NK-92 (cell line): ENCODE measurements around the gene SOCS3.

Experiments used
- DNase-seq: peaks from one replicate; lab custom pipeline; 2025; ENCODE audit not compliant: unreplicated experiment; lab: John Stamatoyannopoulos, UW

The SOCS3 gene

GRCh38 chr17:78359997-78360370, at the start of gene SOCS3:
TSS of gene SOCS3 (minus strand) at chr17:78360077. CDS start at chr17:78359095, 982 bp downstream.
- DNase-seq: peak; percentile 60

- DNase-seq: no peak
Observed at GRCh38 chr17:78409191-78409928, 49.5 kb upstream of the SOCS3 start.

- no peak for DNase-seq
Observed at GRCh38 chr17:78408476-78409050, 48.7 kb upstream of the SOCS3 start.

- no peak for DNase-seq
Observed at GRCh38 chr17:78407387-78408000, 47.6 kb upstream of the SOCS3 start.

- no peak for DNase-seq
Observed at GRCh38 chr17:78406920-78407319, 47.0 kb upstream of the SOCS3 start.

DNA sequence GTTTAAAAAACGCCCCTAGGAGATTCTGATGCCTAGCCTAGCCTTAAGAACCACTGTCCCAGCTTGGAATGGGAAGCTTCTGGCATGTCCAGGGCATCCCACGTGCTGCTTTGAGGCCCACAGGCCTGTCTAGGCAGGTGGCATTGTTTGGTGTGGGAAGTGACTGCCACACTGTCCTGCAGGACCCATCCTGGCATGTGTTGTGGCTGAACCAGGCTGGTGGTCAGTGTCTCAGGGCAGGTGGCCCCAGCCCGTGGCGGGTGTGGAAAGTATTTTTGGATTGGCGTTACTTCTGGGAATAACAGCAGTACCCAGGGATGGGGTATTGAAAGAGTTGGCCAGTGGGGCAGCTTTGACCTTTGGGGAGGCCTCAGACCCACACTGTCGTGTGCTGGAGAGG, 46.5 kb upstream of the SOCS3 start:
- no peak for DNase-seq

GRCh38 chr17:78403822-78404221, 43.9 kb upstream of the SOCS3 start:
- no peak for DNase-seq

DNA sequence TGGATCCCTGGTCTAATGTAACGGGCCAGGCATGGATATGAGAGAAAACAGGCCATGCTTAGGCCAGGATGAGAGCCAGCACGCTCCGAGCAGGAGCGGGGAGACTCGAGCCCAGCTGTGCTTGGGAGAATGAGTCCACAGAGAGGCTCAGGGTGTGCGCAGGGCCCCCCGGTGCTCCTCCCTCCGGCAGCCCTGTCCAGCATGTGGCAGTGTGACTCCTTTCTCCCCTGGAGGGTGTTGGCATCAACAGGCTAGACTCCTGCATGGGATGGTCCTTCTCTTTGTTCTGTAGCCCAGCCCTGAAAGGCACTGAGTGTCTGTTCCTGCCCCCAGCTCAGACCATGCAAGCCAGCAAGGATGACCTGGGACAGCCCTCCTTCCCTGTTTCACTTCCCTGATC, 42.0 kb upstream of the SOCS3 start:
- no peak for DNase-seq

- DNase-seq: no peak
Observed at GRCh38 chr17:78401246-78401645, 41.4 kb upstream of the SOCS3 start.

- no peak for DNase-seq
Observed at GRCh38 chr17:78400581-78401240, 40.8 kb upstream of the SOCS3 start.

DNA sequence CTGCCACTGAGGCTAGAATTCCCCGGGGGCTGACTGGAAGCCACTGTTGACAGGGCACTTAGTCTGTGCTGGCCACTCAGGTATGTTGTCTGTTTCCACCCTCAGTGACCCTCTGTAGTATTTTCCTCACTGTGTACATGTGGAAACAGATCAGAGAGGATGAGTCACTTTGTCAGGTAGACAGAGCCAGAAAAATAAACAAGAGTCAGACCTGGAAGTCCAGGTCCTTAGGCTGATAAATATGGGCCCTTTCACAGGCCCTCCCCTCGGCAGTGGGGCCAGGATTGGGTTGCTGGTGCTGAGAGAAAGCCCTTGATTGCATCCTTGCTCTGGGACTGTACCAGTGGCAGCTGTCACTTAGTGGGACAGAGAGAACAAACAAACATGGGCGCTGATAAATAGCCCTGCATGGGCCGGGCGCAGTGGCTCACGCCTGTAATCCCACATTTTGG, 39.8 kb upstream of the SOCS3 start:
- no peak for DNase-seq

DNA sequence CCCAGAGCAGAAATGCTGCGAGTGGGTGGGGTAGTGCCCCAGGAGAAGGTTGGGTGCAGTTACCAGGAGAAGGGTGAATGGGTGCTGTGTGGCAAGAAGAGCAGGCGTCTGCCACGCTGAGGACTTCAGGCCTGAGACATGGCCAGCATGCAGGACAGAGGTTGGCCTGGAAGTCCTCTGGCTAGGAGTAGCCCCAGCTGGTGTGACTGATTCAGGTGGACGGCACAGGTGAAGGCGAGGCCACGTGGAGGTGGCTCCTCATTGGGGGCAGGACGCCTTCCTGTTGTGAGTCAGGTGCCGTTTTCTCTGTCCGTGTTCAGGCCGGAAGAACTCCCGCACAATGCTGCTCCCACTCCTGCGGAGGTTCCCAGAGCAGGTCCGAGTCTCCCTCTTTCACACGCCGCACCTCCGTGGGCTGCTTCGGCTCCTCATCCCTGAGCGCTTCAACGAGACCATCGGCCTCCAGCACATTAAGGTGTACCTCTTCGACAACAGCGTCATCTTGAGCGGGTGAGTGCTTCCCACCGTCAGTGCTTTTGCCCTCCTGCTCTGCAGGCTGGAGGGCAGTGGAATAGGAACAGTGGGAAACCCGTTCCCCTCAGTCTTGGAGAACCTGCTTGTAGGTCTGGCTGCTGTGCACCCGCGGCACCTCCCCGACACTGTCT, 39.3 kb upstream of the SOCS3 start:
- DNase-seq: no peak

DNA sequence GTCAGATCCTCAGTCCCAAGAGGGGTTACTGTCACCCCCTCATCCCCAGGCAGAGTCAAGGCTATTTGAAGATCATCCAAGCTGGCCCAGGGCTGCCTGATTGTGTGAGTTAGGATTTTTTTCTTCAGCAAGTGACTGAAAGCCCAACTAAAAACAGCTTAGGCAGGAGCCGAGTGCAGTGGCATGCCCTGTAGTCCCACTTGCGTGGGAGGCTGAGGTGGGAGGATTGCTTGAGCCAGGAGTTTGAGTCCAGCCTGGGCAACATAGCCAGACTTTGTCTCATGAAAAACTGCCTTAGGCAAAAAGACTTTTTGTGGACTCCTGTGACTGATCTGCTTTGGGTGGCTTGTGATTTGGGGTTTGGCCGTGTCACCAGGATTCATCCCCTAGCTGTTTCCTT, 38.5 kb upstream of the SOCS3 start:
- DNase-seq: no peak

- DNase-seq: no peak
Observed at GRCh38 chr17:78397681-78398101, 37.8 kb upstream of the SOCS3 start.

- no peak for DNase-seq
Observed at GRCh38 chr17:78396441-78397337, 36.8 kb upstream of the SOCS3 start.

- no peak for DNase-seq
Observed at GRCh38 chr17:78395155-78395554, 35.3 kb upstream of the SOCS3 start.

- DNase-seq: no peak
Observed at GRCh38 chr17:78394209-78394608, 34.3 kb upstream of the SOCS3 start.

GRCh38 chr17:78393575-78393974, 33.7 kb upstream of the SOCS3 start:
- no peak for DNase-seq

GRCh38 chr17:78392295-78392694, 32.4 kb upstream of the SOCS3 start:
- DNase-seq: no peak

DNA sequence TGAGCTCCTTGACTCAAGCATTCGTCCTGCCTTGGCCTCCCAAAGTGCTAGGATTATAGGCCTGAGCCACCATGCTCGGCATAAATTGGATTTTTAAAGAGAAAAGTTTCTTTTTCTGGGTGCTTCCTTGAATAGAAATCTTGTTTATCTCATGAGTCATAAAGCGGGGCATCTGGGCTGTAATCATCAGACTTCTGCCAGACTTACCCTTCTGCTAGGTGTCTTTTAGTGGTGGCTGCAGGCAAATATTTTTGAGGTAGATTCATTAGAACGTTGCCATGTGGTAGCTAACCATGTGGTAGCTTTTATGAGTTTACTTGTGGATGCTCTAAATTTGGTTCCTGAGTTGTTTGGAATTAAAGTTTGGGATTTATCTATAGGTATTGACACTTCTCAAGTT, 32.0 kb upstream of the SOCS3 start:
- DNase-seq: no peak
